ENCODE data around the gene GGA1. TPM values are rescaled to one million over a fixed set of nuclear protein-coding genes. Genes with fewer than 3 reads are reported as not detected.

Gene GGA1, protein sequence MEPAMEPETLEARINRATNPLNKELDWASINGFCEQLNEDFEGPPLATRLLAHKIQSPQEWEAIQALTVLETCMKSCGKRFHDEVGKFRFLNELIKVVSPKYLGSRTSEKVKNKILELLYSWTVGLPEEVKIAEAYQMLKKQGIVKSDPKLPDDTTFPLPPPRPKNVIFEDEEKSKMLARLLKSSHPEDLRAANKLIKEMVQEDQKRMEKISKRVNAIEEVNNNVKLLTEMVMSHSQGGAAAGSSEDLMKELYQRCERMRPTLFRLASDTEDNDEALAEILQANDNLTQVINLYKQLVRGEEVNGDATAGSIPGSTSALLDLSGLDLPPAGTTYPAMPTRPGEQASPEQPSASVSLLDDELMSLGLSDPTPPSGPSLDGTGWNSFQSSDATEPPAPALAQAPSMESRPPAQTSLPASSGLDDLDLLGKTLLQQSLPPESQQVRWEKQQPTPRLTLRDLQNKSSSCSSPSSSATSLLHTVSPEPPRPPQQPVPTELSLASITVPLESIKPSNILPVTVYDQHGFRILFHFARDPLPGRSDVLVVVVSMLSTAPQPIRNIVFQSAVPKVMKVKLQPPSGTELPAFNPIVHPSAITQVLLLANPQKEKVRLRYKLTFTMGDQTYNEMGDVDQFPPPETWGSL
- total RNA-seq = 31.7 and 49.1 TPM in 2 replicates

DNA sequence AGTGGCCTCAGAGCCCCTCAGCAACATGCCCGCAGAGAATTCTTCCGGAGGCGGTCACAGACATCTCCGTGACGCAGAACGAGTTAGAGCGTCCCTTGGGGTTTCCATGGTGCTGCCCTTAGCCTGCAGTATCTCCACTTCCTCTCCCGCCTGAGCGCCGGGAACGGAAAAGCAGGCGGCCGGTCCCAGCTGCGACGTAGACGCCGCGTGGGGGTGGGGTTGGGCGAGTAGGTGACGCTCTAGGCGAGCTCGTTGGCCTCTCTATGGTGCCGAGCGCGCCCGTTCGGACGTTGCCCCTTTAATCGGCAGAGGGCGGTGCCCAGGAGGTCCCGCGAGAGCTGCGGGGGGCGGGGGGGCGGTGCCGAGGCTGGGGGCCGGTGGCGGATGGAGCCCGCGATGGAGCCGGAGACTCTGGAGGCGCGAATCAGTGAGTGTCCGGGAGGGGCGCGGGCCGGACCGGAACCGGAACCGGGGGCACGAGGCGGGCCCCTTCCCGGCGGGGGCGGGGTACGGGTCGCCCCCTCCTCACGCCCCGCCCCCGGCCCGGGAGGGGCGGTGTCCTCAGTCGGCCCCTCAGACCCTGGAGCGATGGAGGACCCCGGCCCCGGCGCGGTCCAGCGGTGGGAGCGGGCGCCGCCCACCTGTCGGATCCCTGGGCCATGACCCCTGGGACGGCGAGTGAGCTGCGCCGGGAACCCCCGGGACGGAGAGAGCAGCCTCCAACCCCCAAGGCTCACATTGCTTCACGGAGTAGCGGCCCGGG is at the start of gene GGA1:
TSS of gene GGA1 (plus strand) at position 358 of the 763 bp plus-strand sequence. CDS start at position 385, 27 bp downstream.

DNA sequence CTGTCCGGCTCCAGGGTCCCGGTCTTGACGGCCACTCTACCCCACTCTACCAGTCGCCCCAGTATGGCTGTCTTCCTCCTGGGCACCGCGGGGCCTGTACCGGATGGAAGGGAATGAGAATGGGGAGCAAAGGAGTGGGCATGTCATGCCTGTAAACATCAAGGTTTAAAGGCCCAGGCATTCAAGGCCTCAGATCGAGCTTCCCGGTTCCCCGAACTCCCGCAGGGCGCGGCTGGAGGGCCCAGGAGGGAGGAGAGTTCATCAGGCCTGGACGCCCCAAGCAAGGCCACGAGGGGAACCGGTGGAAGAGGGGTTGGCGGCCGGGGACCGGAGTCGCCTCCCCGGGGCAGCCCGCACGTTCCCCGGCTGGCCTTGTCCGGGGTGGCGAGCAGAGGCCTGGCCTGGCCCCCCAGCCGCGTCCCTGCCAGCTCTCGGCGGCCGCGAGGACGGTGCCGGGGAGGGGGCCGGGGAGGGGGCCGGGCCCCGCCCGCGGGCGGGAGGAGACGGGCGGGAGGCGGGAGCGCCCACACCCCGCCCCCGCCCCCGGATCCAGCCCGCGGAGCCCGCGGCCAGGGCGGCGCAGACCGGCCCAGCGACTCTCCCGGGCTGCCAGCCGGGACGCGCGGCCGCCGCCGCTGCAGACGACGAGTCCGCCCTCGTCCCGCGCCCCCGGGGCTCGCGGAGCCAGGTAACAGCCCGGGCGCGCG is 48.6 kb upstream of the GGA1 start, which contains the start of gene CDC42EP1:
TSS of gene CDC42EP1 (plus strand) at position 580 of the 707 bp plus-strand sequence. CDS start 5,870 bp downstream, outside the sequence.

DNA sequence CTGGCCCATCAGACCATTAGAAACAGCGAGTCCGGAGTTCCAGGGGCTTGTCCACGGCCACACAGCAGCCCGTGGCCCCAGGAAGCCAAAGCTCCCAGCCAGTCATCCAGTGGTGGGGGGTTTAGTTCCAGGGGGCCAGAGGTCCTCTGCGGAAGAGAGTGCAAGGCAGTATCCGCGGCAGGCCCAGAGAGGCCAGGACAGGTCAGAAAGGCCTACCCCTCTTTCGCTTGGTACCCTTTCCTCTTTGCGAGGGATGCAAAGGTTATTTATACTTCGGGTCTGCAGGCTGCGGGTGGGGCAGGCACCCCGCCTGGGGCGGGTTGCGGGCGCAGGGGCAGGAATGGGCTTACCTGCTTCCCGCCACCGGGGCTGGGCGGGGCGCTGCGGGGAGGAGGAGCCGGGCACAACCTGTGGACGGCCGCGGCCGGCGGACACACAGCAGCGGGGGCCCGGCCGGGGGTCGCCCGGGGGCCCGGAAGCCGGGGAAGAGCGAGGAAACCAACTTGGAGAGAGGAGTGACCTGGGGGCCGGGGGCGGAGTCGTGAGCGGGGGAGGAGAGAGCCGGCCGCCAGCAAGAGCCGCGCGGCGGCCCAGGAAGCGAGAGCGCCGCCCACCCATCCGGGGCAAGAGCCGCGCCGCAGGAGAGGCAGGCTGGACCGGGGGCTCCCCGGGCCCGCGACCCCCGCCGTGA is 30.6 kb downstream of the GGA1 start, which contains the start of gene SH3BP1:
TSS of gene SH3BP1 (plus strand) at position 600 of the 691 bp plus-strand sequence. CDS start 119 bp downstream, outside the sequence.

DNA sequence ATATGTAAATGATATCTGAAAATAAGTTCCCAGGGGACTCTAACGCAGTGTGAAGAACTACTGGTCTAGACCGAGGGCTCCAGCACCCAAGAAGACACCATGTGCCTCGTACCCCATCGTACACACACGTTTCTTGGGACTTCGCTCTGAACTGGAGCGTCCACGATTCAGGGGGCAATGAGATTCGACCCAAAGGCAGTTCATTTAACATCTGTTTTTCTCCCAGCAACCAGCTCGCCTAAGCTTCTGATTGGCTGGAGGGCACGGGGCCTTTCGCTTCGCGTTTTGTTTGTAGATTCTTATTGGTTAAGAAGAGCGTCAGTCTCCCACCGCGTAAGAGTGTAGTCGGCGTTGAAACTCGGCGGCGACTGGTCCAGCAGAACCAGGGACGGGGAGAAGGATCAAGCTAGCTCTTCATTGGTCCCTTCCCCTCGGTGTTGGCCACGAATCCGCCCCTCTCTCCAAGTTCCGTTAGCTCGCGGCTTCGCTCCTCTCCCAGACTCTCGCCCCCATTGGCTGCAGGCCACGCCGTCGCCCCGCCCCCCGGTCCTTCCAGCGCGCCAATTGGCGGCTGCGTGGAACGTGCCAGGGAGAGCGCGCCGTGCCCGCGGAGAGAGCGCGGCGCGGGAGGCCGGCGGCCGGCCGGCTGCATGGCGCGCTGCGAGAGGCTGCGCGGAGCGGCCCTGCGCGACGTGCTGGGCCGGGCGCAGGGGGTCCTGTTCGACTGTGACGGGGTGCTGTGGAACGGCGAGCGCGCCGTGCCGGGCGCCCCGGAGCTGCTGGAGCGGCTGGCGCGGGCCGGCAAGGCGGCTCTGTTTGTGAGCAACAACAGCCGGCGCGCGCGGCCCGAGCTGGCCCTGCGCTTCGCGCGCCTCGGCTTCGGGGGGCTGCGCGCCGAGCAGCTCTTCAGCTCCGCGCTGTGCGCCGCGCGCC is 49.8 kb downstream of the GGA1 start, which contains the start of gene PDXP:
TSS of gene PDXP (plus strand) at position 591 of the 933 bp plus-strand sequence. CDS start at position 651, 60 bp downstream.

DNA sequence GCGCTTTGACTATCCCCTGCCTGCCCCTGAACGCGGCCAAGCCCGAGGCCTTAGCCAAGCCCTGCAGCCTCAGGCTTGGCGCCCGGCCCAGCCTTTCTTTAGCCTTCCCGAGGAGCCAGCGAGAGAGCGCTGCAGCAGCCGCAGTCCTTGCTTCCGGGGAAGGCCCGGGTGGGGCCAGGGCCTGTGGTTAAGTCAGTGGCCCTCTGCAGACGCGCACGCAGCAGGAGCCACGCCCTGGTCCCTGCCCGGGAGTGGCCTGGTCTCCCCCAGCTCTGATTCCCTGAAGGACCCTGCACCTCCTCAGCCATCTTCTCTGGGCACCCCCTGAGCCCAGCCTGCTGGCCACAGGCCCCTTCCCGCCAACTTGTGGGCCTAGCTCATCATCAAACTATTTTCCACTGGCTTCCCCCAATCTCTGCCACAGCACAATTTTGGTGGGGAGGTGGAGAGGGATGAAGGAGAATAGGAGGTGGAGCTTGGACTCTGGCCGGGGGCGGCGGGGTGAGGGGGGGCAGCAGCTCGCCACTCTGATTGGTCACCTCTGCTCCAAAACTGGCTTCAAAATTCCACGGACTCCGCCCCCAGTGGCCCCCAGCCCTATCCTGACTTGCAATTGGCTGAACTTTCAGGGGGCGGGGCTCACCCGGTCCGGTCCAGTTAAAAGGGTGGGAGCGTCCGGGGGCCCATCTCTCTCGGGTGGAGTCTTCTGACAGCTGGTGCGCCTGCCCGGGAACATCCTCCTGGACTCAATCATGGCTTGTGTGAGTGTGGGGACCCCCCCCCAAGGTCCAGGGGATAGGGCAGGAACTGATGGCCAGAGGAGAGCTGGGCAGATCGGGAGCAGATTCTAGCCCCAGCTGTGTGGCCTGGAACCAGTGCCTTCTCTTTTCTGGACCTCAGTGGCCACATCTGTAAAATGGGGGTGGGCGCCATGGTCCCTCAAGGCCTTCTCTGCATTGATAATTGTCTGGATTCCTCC is 66.6 kb downstream of the GGA1 start, which contains the start of gene LGALS1:
TSS of gene LGALS1 (plus strand) at position 686 of the 979 bp plus-strand sequence. CDS start at position 753, 67 bp downstream.

Other genes starting within 250 kb of the GGA1 start
- gene ELFN2, start 181.4 kb upstream of the GGA1 start, total RNA-seq = 0.61 and 1.9 TPM in 2 replicates
- 2.5 and 4.0 TPM in 2 replicates for gene MFNG, start 122.5 kb upstream of the GGA1 start, total RNA-seq
- gene CARD10, start 89.4 kb upstream of the GGA1 start, total RNA-seq = 67.6 and 88.3 TPM in 2 replicates
- 54.1 and 65.0 TPM in 2 replicates for gene CDC42EP1, start 48.4 kb upstream of the GGA1 start, total RNA-seq
- gene LGALS2, start 28.7 kb upstream of the GGA1 start, total RNA-seq = not detected in 2 replicates
- gene SH3BP1, start 30.8 kb downstream of the GGA1 start, total RNA-seq = 59.8 and 60.1 TPM in 2 replicates
- gene PDXP, start 49.9 kb downstream of the GGA1 start, total RNA-seq = 5.9 and 13.7 TPM in 2 replicates
- 4,087 and 4,639 TPM in 2 replicates for gene LGALS1, start 66.8 kb downstream of the GGA1 start, total RNA-seq
- gene NOL12, start 77.5 kb downstream of the GGA1 start, total RNA-seq = 18.6 and 38.7 TPM in 2 replicates
- 43.3 and 43.4 TPM in 2 replicates for gene TRIOBP, start 88.2 kb downstream of the GGA1 start, total RNA-seq
- gene GCAT, start 199.1 kb downstream of the GGA1 start, total RNA-seq = 28.8 and 40.2 TPM in 2 replicates
- not detected in 2 replicates for gene GALR3, start 214.5 kb downstream of the GGA1 start, total RNA-seq
- gene ANKRD54, start 235.5 kb downstream of the GGA1 start, total RNA-seq = 41.6 and 43.0 TPM in 2 replicates
- gene EIF3L, start 240.6 kb downstream of the GGA1 start, total RNA-seq = 333 and 393 TPM in 2 replicates

All from hair follicular keratinocyte (primary cell).